GM21447 (cell line): ENCODE data around the gene SNTB2.
A peak's percentile ranks its signal among the peaks of the same experiment; 100 is the strongest.

ENCODE experiments used
- ATAC-seq: cut with Tn5 transposase; IDR thresholded peaks from one replicate; pipeline ENCODE4 v1.9.1; 2021; ENCODE audit not compliant: unreplicated experiment

The SNTB2 gene

GRCh38 chr16:69179328-69180010 lies 7.5 kb upstream of the SNTB2 start:
- no peak for ATAC-seq

- no peak for ATAC-seq
Observed at GRCh38 chr16:69180011-69180338, 7.0 kb upstream of the SNTB2 start.

GRCh38 chr16:69182730-69183416 lies 4.1 kb upstream of the SNTB2 start:
- no peak for ATAC-seq

- ATAC-seq = peak; percentile 31
Observed at GRCh38 chr16:69187446-69188235, 677 bp downstream of the SNTB2 start.

- ATAC-seq = no peak
Observed at GRCh38 chr16:69188236-69188549, 1.2 kb downstream of the SNTB2 start.

DNA sequence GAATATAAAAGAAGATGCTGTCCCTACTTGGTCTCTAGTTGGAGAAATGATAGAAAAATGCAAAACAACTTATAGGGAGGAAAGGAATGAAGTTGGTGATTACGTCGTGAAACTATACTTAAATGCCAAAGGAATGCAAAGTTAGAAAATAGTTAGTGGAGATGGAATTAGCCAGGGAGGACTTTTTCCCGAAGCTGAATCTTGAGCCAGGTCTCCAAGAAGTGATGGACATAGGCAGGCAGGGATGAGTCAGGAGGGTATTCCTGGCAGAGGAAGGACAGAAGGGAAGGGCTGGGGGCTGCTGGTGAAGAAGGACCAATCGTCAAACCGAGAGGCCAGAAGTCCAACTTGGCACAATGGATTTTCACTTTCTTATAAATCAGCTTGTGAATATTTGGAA lies 1.8 kb downstream of the SNTB2 start:
- ATAC-seq = no peak

- ATAC-seq = no peak
Observed at GRCh38 chr16:69190046-69190588, 3.2 kb downstream of the SNTB2 start.

- no peak for ATAC-seq
Observed at GRCh38 chr16:69190598-69190997, 3.6 kb downstream of the SNTB2 start.

DNA sequence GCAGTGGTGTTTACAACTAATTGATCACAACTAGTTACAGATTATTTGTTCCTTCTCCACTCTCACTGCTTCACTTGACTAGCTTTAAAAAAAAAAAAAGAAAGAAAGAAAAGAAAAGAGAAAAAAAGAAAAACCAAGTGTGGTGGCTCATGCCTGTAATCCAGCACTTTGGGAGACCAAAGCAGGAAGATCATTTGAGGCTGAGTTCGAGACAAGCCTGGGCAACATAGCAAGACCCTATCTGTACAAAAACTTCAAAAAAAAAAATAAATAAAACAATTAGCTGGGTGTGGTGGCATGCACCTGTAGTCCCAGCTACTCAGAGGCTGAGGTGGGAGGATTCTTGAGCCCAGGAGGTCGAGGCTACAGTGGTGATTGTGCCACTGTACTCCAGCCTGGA lies 4.2 kb downstream of the SNTB2 start:
- no peak for ATAC-seq

DNA sequence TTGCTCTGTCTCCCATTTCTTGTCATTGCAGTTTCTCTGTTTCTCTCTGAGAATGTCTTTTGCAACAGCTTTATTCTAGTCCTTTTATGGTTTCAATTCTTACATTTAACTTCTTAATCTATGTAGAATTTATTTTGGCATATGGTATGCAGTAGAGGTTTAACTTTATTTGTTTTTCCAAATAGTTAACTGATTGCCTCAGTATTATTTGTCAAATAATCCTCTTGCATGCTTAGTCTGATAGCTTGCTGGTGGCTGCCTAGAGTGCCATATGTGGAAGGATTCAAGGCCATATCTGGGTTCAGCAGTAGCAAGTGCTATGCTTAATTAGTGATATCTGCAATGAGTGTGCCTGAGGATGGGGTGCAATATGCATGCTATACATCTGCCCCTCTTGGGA lies 6.9 kb downstream of the SNTB2 start:
- ATAC-seq = no peak

GRCh38 chr16:69194488-69194887 lies 7.5 kb downstream of the SNTB2 start:
- no peak for ATAC-seq

- ATAC-seq = no peak
Observed at GRCh38 chr16:69195369-69196029, 8.5 kb downstream of the SNTB2 start.

- no peak for ATAC-seq
Observed at GRCh38 chr16:69197573-69197972, 10.6 kb downstream of the SNTB2 start.

DNA sequence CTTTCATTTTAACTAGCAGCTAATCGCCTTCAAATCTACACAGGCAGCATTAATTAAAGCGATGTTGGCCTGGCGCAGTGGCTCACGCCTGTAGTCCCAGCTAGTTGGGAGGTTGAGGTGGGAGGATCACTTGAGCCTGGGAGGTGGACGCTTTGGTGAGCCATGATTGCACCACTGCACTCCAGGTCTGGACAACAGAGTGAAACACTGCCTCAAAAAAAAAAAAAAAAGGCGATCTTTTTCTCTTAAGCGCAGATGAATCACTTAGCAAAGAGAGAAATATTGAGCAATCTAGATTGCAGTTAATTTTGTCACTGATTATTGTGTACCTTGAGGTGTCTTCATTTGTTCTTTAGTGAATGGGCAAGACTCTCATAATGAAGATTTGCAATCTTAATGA lies 12.4 kb downstream of the SNTB2 start:
- no peak for ATAC-seq

DNA sequence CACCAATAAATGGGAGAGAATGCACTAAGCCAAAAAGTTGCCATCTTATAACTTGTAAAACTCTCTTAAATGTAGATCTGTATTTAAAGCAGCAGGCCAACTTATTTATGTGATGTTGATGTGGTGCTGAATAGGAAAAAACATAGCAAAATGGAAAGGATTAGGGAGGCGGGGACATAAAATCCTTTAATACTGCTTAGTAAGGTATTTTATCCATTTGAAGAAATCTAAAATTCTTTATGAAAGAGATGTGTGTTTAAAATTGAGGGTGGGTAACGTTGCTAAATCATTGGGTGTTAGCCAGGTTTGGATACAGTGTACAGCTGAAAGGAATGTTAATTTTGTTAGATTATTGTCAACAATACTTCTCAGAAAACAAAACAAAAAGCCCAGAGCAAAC lies 14.3 kb downstream of the SNTB2 start:
- ATAC-seq = no peak

DNA sequence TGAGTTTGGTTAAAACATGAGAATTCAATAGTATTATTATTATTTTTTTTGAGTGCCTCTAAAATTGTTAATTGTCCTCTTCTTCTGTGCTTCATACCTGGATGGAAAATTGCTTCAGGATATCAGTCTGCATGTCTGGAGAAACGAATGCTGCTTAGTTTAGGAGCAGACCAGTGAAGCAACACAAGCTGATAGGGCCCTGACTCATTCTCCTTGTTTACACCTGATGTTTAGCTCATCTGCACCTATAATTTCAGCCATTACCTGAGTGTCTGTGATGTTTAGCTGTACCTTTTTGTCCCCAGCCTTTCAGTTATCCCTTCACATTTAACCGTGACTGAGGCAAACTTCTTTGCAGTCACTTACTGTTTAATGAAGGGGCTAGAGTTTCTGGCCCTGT lies 14.8 kb downstream of the SNTB2 start:
- no peak for ATAC-seq

DNA sequence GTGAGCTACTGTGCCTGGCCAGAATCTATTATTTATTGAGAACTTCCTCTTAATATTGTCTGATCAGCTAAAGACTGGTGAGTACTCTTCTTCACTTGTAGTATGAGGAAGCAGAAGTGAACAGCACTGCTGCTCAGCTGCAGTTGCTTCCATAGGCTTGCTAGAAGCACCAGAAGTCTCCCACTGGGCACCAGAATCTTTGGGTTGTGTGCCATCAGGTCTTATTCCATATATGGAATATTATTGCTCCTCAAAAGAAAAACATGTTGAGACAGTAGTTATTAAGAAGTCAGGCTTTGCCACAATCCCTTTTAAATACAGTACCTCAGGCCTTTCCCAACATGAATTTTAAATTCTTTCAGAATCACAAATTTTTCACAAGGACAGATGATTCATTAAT lies 17.2 kb downstream of the SNTB2 start:
- no peak for ATAC-seq

- ATAC-seq = no peak
Observed at GRCh38 chr16:69209735-69210134, 22.8 kb downstream of the SNTB2 start.

- no peak for ATAC-seq
Observed at GRCh38 chr16:69217433-69217832, 30.5 kb downstream of the SNTB2 start.

DNA sequence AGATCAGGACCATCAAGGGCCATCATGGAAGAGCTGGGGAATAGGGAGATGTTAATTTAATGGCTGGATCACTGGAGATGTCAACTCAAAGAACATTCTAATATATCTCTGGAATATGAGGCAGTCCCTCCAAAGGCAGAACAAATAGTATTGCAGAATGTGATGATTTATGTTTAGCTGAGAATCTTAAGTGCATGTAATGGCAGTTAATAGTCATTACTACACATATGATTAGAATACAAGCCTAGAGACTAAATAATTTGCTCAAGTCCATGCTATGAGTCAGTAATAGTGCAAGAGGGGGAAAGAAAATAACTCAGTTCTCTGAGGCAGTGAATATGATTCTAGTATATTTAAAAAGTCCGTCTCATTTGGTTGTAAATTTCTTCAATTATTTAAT lies 32.3 kb downstream of the SNTB2 start:
- ATAC-seq = no peak

- no peak for ATAC-seq
Observed at GRCh38 chr16:69223882-69224281, 36.9 kb downstream of the SNTB2 start.

DNA sequence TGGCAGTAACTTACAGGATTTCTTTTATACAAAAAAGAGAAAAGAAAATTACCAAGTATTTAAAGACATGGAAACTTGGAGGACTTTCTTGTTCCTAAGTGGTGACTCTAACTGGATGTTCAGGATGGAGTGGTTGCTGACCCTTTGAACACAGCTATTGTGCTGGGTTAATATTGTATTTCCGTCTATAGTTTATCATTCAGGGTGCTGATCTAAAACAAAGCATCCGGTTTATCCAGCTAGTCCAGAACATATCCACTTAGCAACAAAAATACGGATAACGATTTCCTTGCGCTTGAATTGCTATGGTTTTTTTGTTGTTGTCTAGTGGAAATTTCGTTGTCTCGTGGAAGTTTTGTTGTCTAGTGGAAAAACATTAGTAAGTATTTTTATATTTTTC lies 38.2 kb downstream of the SNTB2 start:
- no peak for ATAC-seq
